GM19023 (cell line): ENCODE measurements around the gene ABAT.
A peak's percentile ranks its signal among the peaks of the same experiment; 100 is the strongest.
"Not testable (repeated sequence)": the region's sequence is repeated elsewhere in the genome, so short reads cannot be mapped to it uniquely, and the experiment has no call there.

ENCODE experiments used
- ATAC-seq: cut with Tn5 transposase; IDR thresholded peaks from one replicate; pipeline ENCODE4 v1.9.1; 2021; ENCODE audit warnings: mild to moderate bottlenecking, moderate library complexity; ENCODE audit not compliant: unreplicated experiment

ABAT gene

DNA sequence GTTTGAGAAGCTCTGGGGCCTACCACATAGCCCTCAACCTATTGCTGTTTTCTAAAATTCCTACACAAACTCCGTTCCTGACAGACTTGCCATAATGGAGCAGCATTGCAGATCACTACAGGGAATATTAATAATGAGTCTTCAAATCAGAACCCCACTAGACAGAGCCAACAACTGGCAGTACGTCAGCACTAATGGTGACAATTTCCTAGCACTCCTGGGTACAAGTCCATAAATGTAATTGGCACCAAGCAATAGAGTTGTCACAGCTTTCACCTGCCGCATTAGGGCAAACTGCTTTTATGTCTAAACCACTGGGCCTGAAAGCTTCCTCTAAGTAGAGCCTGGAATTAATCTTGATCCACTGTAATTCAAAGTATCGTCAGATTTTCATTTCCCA lies 25.5 kb upstream of the ABAT start:
- ATAC-seq, result no peak

DNA sequence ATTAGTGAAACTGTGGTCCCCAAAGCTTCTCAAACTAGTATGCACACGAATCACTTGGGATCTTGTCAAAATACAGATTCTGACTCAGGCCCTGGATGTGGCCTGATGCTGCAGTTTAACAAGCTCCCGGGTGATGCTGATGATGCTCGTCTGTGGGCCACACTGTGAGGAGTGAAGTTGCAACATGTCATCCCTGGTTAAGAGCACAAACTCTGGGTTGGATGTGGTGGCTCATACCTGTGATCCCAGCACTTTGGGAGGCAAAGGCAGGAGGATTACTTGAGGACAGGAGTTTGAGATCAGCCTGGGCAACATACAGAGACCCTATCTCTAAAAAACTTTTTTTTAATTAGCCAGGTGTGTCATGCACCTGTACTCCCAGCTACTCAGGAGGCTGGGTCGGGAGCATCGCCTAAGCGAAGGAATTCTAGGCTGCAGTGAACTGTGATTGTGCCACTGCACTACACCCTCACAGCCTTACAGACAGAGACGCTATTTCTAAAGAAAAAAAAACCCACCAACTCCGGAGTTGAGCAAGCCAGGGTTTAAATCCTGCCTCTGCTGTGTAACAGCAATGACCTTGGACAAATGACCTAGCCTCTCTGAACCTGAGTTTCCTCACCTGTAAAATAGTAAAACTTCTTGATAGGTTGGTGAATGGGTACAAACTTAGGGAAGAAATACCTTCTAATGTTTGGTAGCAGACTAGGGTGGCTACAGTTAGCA lies 24.4 kb upstream of the ABAT start:
- no peak for ATAC-seq

DNA sequence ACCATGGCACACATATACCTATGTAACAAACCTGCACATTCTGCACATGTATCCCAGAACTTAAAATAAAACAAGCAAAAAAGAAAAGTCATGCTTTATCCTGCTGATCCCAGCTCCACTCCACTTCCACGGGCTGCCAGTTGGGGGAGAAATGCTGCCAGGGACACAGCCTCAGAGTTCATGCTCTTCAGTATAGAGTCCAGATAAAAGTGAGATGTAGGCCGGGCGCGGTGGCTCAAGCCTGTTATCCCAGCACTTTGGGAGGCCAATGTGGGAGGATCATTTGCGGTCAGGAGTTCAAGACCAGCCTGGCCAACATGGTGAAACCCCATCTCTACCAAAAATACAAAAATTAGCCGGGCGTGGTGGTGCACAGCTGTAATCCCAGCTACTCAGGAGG lies 22.5 kb upstream of the ABAT start:
- not testable (repeated sequence) for ATAC-seq

- peak; percentile 68 for ATAC-seq
Measured at GRCh38 chr16:8655184-8655717, 19.2 kb upstream of the ABAT start.

GRCh38 chr16:8656376-8656775 lies 18.0 kb upstream of the ABAT start:
- ATAC-seq, result no peak

GRCh38 chr16:8660841-8661301 lies 13.5 kb upstream of the ABAT start:
- ATAC-seq, result no peak

DNA sequence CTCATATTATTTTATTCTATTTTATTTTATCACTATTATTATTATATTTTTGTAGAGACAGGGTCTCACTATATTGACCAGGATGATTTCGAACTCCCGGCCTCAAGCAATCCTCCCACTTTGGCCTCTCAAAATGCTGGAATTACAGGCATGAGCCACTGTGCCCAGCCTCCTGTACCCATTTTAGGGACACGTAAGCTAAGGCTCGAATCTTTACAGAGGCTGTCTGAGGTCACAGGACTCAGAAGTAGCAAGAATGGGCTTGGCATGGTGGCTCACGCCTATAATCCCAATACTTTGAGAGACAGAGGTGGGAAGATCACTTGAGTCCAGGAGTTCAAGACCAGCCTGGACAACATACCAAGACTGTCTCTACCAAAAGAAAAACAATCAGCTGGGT lies 12.7 kb upstream of the ABAT start:
- ATAC-seq, result no peak

DNA sequence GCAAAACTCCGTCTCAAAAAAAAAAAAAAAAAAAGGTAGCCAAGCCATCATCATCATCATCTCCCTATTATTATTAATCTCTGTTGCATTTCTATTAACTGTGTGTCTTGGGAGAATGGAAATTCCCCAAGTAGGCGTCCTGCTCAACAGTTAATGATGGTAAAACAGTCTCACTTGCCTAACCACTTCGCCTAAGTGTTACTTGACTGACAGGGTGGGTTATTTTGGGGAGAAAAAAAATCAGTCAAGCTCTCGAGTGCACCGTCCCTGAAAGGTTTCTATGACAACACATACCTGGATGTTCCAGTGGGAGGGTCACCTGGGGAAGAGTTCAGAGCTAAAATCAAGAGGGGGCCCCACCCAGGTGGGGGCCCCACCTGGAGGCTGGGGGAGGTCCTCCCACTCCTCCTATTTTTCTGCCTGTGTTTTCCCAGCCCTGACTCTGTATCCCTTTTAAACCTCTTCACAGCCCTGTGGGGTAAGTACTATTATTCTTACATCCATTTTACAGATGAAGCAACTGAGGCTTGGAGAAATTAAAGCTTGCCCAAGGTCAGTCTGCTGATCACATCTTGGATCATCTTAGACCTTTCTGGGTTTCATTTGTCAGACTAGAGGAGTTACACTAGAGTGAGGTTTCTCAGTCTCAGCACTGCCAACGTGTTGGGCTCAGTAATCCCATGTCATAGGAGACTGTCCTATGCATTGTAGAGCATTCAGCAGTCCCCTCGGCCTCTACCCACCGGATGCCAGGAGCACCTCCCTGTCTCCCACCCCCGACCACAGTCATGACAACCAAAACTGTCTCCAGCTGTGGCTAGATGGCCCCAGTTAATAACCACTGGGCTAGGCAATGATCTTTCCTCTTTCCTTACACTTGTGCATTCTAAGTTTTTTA lies 11.0 kb upstream of the ABAT start:
- no peak for ATAC-seq

DNA sequence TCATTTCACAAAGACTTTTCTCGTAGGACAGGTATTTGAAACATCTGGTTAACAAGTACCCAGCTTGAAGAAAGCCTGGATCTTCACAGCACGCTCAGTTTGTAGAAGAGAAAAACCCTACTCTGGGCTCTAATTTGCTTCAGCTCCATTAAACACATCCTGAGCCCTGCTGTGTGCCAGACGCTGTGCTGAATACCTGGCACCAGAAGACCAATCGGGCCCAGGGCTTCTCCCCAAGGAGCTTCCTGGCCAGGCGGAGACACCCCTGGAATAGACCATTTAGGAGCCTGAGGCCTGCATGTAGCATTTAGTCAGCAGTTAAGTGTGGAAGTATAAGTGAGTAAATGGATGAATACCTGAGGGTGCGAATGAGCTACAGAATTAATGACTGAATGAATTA lies 8.9 kb upstream of the ABAT start:
- ATAC-seq, result no peak

DNA sequence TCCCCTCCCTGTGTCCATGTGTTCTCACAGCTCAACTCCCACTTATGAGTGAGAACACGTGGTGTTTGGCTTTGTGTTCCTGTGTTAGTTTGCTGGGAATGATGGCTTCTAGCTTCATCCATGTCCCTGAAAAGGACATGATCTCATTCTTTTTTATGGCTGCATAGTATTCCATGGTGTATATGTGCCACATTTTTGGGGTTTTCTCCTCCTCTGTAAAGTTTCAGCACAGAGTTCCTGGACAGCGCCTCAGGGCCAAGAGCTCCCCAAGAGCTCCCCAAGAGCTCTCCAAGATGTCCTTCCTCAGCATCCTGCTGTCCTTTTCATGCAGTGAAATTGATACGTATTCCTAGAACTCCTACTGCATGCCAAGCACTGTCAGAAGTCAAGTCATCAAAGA lies 6.9 kb upstream of the ABAT start:
- ATAC-seq, result no peak

DNA sequence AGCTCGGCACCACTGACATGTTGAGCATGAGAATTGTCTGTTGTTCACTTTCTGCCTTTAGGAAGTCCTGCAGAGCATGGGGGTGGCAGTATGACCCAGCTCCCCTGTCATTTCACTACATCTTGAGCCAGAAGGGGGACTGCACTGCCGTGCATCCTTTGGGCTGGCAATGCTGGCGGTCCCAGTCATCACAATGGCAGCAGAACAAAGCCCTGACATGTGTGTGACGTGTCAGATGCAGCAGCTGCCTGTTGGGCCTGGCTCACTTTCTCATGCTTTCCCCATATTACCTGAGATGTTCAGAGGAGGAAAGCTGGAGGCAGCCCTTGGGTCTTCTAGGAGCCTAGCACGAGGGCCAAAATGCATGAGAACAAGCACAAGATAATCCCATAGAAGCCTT lies 6.3 kb upstream of the ABAT start:
- no peak for ATAC-seq

DNA sequence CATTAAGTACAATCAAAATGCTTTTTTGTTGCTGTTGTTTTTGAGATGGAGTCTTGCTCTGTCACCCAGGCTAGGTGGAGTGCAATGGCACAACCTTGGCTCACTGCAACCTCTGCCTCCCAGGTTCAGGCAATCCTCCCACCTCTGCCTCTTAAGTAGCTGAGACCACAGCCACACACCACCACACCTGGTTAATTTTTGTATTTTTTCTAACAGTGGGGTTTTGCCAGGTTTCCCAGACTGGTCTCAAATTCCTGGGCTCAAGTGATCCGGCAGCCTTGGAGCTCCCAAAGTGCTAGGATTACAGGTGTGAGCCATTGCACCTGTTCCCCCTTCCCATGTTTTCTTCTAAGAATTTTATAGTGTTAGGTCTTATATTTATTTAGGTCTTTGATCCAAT lies 4.9 kb upstream of the ABAT start:
- ATAC-seq, result no peak

GRCh38 chr16:8670014-8670560 lies 4.3 kb upstream of the ABAT start:
- ATAC-seq, result no peak

DNA sequence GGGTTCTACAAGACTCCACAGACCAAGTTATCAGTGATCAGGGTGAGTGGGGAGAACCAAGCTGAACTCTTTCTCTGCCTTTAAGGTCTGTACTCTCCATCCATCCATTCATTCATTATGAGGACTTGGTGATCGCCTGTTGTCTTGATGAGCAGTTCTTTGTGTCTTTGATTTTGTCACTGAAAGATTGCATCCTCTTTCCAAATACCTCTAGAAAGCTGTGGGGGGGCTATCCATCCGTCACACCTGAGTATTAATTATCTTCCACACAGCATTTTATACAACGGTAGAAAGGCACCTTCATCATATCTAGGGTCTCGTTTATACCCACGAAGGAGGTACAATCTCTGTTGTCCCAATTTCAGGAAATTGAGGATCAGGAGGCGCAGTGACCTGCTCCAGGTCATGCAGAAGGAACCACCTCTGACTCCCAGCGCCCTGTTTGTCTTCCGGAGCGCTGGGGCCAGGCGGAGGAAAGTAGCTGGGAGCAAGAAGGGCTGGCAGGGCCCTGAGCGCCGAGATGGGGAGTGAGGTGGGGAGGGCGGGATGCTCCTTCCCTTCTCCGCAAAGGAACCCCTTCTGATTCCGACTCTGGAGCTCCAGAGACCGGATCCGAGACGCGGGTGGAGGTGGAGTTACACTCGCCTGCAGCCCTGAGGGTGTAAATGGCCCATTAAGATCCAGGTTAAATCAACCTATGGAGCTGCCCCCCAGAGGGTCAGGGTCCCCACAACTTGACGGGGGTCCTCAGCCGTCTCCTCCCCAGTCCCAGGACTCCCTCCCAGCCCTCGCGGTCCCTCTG lies 605 bp upstream of the ABAT start:
- peak; percentile 46 for ATAC-seq

DNA sequence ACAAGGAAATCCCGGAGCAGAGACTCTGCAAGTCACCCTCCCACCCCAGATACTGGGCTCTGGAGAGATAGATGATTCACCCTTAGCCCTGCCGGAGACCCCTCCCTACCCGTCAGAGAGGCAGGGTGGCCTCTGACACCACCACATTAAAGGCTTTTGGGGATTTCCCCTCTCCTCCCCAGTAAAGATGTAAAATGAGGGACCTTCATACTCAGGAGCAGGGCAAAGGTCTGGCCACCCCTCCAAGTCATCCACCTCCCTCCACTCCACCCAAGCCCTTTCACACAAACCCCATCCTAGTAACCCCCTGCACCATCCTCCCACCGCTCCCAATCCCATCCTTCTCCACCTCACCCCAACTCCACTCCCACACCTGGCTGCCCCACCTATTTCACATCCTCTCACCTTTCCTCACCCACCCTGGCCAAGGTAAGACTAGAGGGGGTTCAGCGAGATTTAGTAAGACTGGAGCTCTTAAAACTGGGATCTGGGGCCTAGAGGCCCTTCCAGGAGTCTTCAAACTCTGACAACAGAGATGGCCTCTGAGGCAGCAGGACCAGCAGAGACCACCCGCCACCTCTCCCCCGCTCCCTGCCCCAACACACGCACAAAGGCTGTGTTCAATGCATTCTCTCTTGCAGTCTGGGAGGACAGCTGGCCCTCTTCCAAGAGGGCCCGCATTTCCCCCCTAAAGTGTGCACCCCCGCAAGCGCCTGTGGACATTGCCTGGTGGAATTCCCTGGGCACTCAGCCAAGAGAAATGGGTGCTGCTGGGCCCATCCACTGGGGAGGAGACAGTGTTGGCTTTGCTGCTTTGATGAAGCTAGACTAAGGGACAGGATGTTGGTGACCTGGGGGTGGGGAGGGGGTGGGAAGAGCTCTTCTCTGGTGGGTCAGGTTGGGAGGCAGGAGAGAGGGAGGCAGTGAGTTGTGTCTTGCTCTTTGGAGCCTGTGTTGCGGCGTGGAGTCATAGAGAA lies 1.1 kb downstream of the ABAT start:
- ATAC-seq, result no peak

DNA sequence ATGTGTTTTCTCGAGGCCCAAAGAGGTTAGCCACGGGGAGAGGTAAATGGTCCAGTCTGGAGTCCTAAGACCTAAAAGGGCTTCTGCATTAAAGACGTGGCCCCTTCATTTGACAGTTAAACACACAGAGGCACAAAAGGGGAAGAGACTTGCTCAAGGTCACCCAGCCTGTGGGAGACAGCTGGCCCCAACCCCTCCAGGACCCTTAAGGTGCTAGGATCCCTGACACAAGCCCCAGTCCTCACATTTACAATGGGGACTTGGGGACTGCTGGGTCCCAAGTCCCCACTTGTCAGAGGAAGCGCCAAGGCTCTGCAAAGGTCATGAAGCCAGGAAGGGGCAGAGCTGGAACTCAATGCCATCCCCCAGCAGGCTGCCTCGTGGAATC lies 1.7 kb downstream of the ABAT start:
- ATAC-seq, result no peak

DNA sequence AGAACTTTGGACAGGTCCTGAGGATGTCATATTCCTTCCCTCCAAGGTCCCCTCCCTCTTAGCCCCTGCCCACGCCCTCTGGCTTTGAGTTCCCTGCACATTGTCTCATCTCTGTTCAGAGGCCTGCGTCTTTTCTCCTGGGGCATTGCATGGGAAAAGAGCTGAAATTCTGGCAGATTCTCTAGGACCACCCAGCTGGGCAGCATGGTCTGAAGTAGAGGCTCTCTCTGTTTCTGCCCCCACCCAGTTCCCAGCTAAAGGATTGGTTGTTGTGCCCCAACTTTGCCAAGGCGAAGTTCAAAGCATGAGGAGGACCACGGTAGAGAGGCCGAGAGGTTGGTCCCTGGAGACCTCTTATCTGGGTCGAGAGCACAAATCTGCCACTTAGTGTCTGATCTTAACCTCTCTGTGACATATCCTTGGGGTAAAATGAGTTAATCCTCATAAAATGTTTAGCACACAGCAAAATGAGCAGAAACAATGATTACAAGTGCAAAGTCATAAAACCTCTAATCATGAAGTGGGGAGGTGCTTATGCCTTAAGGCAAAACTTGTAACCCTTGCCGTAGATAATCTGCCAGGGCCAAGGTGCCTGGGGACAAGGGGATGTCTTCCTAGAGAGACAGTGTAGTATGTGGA lies 2.4 kb downstream of the ABAT start:
- ATAC-seq, result no peak

DNA sequence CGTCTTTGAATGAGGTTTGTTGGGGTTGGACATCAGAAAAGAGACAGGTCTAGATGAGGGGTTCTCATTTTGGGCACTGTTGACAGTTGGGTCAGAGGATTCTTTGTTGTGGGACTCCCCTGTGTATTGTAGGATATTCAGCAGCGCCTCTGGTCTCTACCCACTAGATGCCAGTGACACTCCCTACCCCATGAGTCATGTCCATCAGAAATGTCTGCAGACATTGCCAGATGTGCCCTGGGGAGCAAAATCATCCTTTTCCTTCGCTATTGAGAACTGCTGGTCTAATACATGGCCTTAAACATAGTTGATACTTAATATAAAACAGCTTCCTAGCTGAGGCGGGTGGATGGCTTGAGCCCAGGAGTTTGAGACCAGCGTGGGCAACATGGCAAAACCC lies 3.1 kb downstream of the ABAT start:
- ATAC-seq, result no peak
